Uterus (tissue), 4 donors: ENCODE data around the gene KLK11. TPM values are rescaled to one million over a fixed set of nuclear protein-coding genes. Genes with fewer than 3 reads are reported as not detected.

Experiments
- DNase-seq, 2 donors: peaks; one replicate each; pipeline ENCODE4 v3.0.0-alpha.2; 2019 to 2020
- H3K27ac ChIP-seq, 2 donors: fragments of 200-600 bp; sonication (generic); 1 replicate in 1 of 2; 2 replicates in 1 of 2; pipeline ENCODE4 v1.5.1; 2016 to 2018
- H3K27me3 ChIP-seq, 2 donors: fragments of 200-600 bp; sonication (generic); one replicate each; pipeline ENCODE4 v1.5.1; 2018 to 2019; ENCODE audit warnings: control low read depth in 1 of 2
- H3K36me3 ChIP-seq, 2 donors: fragments of 200-600 bp; sonication (generic); one replicate each; pipeline ENCODE4 v1.5.1; 2019; ENCODE audit warnings: control low read depth in 1 of 2
- H3K4me1 ChIP-seq, 2 donors: fragments of 200-600 bp; sonication (generic); one replicate each; pipeline ENCODE4 v1.5.1; 2018 to 2019; ENCODE audit warnings: control low read depth in 1 of 2
- H3K4me3 ChIP-seq, 2 donors: fragments of 200-600 bp; sonication (generic); 1 replicate in 1 of 2; 2 replicates in 1 of 2; pipeline ENCODE4 v1.5.1; 2018 to 2019; ENCODE audit warnings: mild to moderate bottlenecking in 1 of 2
- H3K9me3 ChIP-seq, 2 donors: fragments of 200-600 bp; sonication (generic); one replicate each; pipeline ENCODE4 v1.5.1; 2019; ENCODE audit warnings: control low read depth in 1 of 2
- POLR2A ChIP-seq, 2 donors: fragments of 450-650 bp; IDR thresholded peaks; one replicate each; pipeline ENCODE4 v1.6.1; 2016; ENCODE audit warnings: antibody characterized with exemption in 2 of 2, mild to moderate bottlenecking in 1 of 2, moderate library complexity in 1 of 2
- intact Hi-C: fragments of 100-400 bp; cut with DNase I; formaldehyde crosslinking; loops from one replicate; pipeline ENCODE4 v1.15.1; 2023; ENCODE audit warnings: low total_unique reads
- total RNA-seq, 4 donors: library from RNA; depleted of rRNA in 3 of 4; stranded (reverse); fragments of >200 nt in 3 of 4; gene quantifications; one replicate each; pipeline versions ENCODE4 v1.1.0 to v1.2.4, GENCODE V29; 2014 to 2023
- TF ChIP-seq, protein P1 (sequence below), 4 experiments: fragments of 200-600 bp in 2 of 4; fragments of 450-650 bp in 2 of 4; sonication (generic) in 2 of 4; IDR thresholded peaks; one replicate each; pipeline ENCODE4 v1.5.1; 2016 to 2019; ENCODE audit warnings: antibody characterized with exemption in 4 of 4, mild to moderate bottlenecking in 2 of 4, moderate library complexity in 1 of 4
- donor health status: DM: yes; HTN: yes; CAD: no.

KLK11 gene
- total RNA-seq, 4 donors from 2014 or later = 1.3 to 2.0 TPM; not detected in 2

DNA sequence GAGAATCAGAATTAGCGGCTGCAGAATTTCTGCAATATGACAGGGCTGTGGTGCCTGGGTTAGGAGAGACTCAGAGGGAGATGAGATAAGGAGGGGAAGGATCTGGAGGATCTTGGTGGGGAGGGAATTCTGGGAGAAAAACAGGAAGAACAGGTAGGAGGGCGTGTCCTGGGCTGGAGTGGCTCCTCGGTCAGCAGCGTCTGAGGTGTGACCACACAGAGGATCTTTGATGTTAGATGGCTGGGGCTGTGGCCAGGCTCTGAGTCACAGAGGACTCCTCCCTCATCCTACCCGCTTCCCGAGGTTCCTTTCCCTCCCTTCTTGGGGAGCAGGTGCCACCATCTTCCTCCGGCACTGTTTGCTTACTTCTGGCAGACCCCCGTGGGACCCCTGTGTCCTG, 50.6 kb downstream of the KLK11 start:
- H3K9me3 ChIP-seq = no peaks in the 10 kb centered on the region
- H3K36me3 ChIP-seq = no peaks in the 10 kb centered on the region
- TF ChIP-seq, protein P1, sequence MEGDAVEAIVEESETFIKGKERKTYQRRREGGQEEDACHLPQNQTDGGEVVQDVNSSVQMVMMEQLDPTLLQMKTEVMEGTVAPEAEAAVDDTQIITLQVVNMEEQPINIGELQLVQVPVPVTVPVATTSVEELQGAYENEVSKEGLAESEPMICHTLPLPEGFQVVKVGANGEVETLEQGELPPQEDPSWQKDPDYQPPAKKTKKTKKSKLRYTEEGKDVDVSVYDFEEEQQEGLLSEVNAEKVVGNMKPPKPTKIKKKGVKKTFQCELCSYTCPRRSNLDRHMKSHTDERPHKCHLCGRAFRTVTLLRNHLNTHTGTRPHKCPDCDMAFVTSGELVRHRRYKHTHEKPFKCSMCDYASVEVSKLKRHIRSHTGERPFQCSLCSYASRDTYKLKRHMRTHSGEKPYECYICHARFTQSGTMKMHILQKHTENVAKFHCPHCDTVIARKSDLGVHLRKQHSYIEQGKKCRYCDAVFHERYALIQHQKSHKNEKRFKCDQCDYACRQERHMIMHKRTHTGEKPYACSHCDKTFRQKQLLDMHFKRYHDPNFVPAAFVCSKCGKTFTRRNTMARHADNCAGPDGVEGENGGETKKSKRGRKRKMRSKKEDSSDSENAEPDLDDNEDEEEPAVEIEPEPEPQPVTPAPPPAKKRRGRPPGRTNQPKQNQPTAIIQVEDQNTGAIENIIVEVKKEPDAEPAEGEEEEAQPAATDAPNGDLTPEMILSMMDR (IDR thresholded peaks at IDR 0.05) = no peak
- no peak for TF ChIP-seq POLR2A (IDR thresholded peaks at IDR 0.05)
- no peak overlapping the region for H3K27ac ChIP-seq
- no peaks in the 10 kb centered on the region for H3K27me3 ChIP-seq
- H3K4me1 ChIP-seq = no peaks in the 10 kb centered on the region
- H3K4me3 ChIP-seq = no peak overlapping the region
- intact Hi-C loops = no loop called here
- no peak for DNase-seq

DNA sequence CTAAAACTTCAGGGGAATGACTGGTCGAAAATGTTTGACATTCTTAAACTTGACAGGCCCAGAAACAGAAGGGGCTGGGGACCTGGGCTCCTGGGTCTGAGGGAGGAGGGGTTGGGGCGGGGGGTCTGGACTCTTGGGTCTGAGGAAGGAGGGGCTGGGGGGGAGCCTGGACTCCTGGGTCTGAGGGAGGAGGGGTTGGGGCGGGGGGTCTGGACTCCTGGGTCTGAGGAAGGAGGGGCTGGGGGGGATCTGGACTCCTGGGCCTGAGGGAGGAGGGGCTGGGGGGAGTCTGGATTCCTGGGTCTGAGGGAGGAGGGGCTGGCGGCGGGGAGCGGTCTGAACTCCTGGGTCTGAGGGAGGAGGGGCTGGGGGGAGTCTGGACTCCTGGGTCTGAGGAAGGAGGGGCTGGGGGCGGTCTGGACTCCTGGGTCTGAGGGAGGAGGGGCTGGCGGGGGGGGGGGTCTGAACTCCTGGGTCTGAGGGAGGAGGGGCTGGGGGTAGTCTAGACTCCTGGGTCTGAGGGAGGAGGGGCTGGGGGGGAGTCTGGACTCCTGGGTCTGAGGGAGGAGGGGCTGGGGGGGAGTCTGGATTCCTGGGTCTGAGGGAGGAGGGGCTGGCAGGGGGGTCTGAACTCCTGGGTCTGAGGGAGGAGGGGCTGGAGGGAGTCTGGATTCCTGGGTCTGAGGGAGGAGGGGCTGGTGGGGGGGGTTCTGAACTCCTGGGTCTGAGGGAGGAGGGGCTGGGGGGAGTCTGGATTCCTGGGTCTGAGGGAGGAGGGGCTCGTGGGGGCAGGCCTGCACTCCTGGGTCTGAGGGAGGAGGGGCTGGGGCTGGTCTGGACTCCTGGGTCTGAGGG, 51.5 kb downstream of the KLK11 start:
- TF ChIP-seq, protein P1 (IDR thresholded peaks at IDR 0.05) = no peak
- no peak for DNase-seq
- H3K27ac ChIP-seq = no peak overlapping the region
- no peaks in the 10 kb centered on the region for H3K4me1 ChIP-seq
- intact Hi-C loops = no loop called here
- H3K36me3 ChIP-seq = no peaks in the 10 kb centered on the region
- H3K9me3 ChIP-seq = no peaks in the 10 kb centered on the region
- no peak overlapping the region for H3K4me3 ChIP-seq
- H3K27me3 ChIP-seq = no peaks in the 10 kb centered on the region

- H3K27me3 ChIP-seq = no peaks in the 10 kb centered on the region
- TF ChIP-seq POLR2A (IDR thresholded peaks at IDR 0.05) = no peak
- TF ChIP-seq, protein P1 (IDR thresholded peaks at IDR 0.05) = no peak
- intact Hi-C loops = no loop called here
Measured at GRCh38 chr19:50972795-50973376, 53.5 kb downstream of the KLK11 start.

More at GRCh38 chr19:50972795-50973376, 53.5 kb downstream of the KLK11 start:
- Histone ChIP-seq H3K9me3 (no peaks in the 10 kb centered on the region), H3K36me3 (no peaks in the 10 kb centered on the region), H3K4me1 (no peaks in the 10 kb centered on the region), H3K4me3 (no peak overlapping the region), H3K27ac (no peak overlapping the region)
- DNase-seq = no peak

Other genes starting within 250 kb of the KLK11 start
- gene ACP4, start 236.2 kb downstream of the KLK11 start, total RNA-seq = not detected
- gene KLK1, start 202.8 kb downstream of the KLK11 start, total RNA-seq = under 1 TPM in 1 of 4 donors, not detected in 3; 0.82 TPM
- gene KLK15, start 193.0 kb downstream of the KLK11 start, total RNA-seq = not detected
- gene KLK3, start 171.7 kb downstream of the KLK11 start, total RNA-seq = 1 to 10 TPM in 1 of 4 donors, not detected in 3; 1.4 TPM
- under 1 TPM in 1 of 4 donors, not detected in 3; 0.41 TPM for gene KLK2, start 153.2 kb downstream of the KLK11 start, total RNA-seq
- gene KLK4, start 115.2 kb downstream of the KLK11 start, total RNA-seq = 1 to 10 TPM in 1 of 4 donors, not detected in 3; 3.4 TPM
- gene KLK5, start 73.6 kb downstream of the KLK11 start, total RNA-seq = 1 to 10 TPM in 1 of 4 donors, under 1 TPM in 1, not detected in 2; 0.69 to 1.0 TPM
- gene KLK6, start 57.0 kb downstream of the KLK11 start, total RNA-seq = 1 to 10 TPM in 1 of 4 donors, under 1 TPM in 1, not detected in 2; 0.46 to 1.0 TPM
- gene KLK7, start 42.7 kb downstream of the KLK11 start, total RNA-seq = 1 to 10 TPM in 1 of 4 donors, under 1 TPM in 1, not detected in 2; 0.14 to 1.1 TPM
- gene KLK8, start 25.0 kb downstream of the KLK11 start, total RNA-seq = 1 to 10 TPM in 1 of 4 donors, not detected in 3; 4.8 TPM
- gene KLK10, start 6.9 kb downstream of the KLK11 start, total RNA-seq = 1 to 10 TPM in 2 of 4 donors, not detected in 2; 3.8 to 4.1 TPM
- gene KLK12, start 8.4 kb upstream of the KLK11 start, total RNA-seq = not detected
- not detected for gene KLK13, start 38.5 kb upstream of the KLK11 start, total RNA-seq
- gene KLK14, start 56.3 kb upstream of the KLK11 start, total RNA-seq = under 1 TPM in 1 of 4 donors, not detected in 3; 0.76 TPM
- gene CTU1, start 81.8 kb upstream of the KLK11 start, total RNA-seq = 10 to 100 TPM in 1 of 4 donors, 1 to 10 TPM in 2, not detected in 1; 7.8 to 27.7 (median 8.4) TPM
- gene SIGLEC9, start 98.3 kb upstream of the KLK11 start, total RNA-seq = 1 to 10 TPM in 3 of 4 donors, under 1 TPM in 1; 0.51 to 2.6 (median 1.7) TPM
- under 1 TPM in 2 of 4 donors, not detected in 2; 0.14 to 0.59 TPM for gene SIGLEC7, start 115.7 kb upstream of the KLK11 start, total RNA-seq
- gene CD33, start 198.5 kb upstream of the KLK11 start, total RNA-seq = 1 to 10 TPM in 2 of 4 donors, under 1 TPM in 1, not detected in 1; 0.26 to 3.3 (median 3.0) TPM
- gene SIGLECL1, start 224.5 kb upstream of the KLK11 start, total RNA-seq = under 1 TPM in 1 of 4 donors, not detected in 3; 0.55 TPM